ENCODE measurements around the gene NEUROD2.

DNA sequence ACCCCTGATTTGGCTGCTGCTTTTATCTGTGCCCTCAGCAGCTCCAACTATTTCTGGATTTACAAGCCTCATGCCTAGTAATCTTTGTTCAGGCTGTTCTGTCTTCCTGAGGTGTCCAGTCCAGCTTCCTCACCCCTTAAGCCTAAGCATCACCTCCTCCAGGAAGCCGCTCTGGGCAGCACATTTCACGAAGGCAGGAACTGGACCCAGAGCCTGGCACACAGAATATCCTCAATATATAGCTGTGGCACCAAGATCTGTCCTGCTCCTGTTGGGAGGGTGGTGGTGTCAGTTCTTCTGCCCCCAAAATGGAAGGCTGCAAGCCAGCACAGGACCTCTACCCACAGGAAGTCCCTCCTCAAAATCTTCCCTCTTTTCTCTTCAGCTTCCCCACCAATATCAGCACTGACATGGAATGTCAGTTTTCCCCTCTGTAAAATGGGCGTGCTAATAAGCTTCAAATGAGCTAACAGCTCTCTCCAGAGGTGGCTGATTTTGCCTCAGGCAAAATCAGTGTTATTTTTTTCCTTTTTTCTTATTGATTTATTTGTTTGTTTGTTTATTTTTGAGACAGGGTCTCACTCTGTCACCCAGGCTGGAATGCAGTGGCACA, 6.9 kb upstream of the NEUROD2 start:
- TF ChIP-seq SPI1 (IDR thresholded peaks at IDR 0.05; ENCODE audit: low read depth, low read length) (no peak), POLR2AphosphoS5 (IDR thresholded peaks at IDR 0.05; ENCODE audit: low read depth, low read length) (no peak), POLR2A (IDR thresholded peaks at IDR 0.05; ENCODE audit: low read depth, low read length) (no peak)
